Neural progenitor cell (in vitro differentiated cells): Measurements from ENCODE around the gene GPR50. TPM values are rescaled to one million over a fixed set of nuclear protein-coding genes. Genes with fewer than 3 reads are reported as not detected.
A peak's percentile ranks its signal among the peaks of the same experiment; 100 is the strongest.

Experiments
- DNase-seq: peaks from one replicate; pipeline ENCODE4 v3.0.0-alpha.2; 2016; ENCODE audit warnings: low spot score
- H2AFZ ChIP-seq: fragments of 200-600 bp; sonication (generic); replicated peaks from 2 replicates; pipeline ENCODE4 v1.6.1; 2016; ENCODE audit warnings: antibody characterized with exemption
- H3F3A ChIP-seq: fragments of 200-600 bp; sonication (generic); 2 replicates; pipeline ENCODE4 v1.6.1; 2016; ENCODE audit warnings: antibody characterized with exemption, low read depth
- H3K27ac ChIP-seq: fragments of 200-600 bp; sonication (generic); 2 replicates; pipeline ENCODE4 v1.5.1; 2016; ENCODE audit warnings: mild to moderate bottlenecking
- H3K27me3 ChIP-seq: fragments of 200-600 bp; sonication (generic); 2 replicates; pipeline ENCODE4 v1.6.1; 2016; ENCODE audit warnings: mild to moderate bottlenecking, moderate library complexity
- H3K36me3 ChIP-seq: fragments of 200-600 bp; sonication (generic); 2 replicates; pipeline ENCODE4 v1.5.1; 2016
- H3K4me1 ChIP-seq: fragments of 200-600 bp; sonication (generic); 2 replicates; pipeline ENCODE4 v1.6.1; 2016; ENCODE audit warnings: mixed run types
- H3K4me2 ChIP-seq: fragments of 200-600 bp; sonication (generic); 2 replicates; pipeline ENCODE4 v1.6.1; 2016
- H3K4me3 ChIP-seq: fragments of 200-600 bp; sonication (generic); 2 replicates; pipeline ENCODE4 v1.5.1; 2016
- H3K79me2 ChIP-seq: fragments of 200-600 bp; sonication (generic); 2 replicates; pipeline ENCODE4 v1.6.1; 2016; ENCODE audit warnings: low read depth
- H3K9ac ChIP-seq: fragments of 200-600 bp; sonication (generic); 2 replicates; pipeline ENCODE4 v1.6.1; 2016
- H3K9me3 ChIP-seq: fragments of 200-600 bp; sonication (generic); 2 replicates; pipeline ENCODE4 v1.5.1; 2016; ENCODE audit warnings: low read depth
- H4K20me1 ChIP-seq: fragments of 200-600 bp; sonication (generic); 2 replicates; pipeline ENCODE4 v1.6.1; 2016; ENCODE audit warnings: low read depth
- H3K27ac Mint-ChIP-seq: 3 replicates; pipeline ENCODE4 v1.8.0; 2021; ENCODE audit warnings: mixed read lengths
- H3K27me3 Mint-ChIP-seq: 2 replicates; pipeline ENCODE4 v1.8.0; 2022; ENCODE audit warnings: low read depth, mild to moderate bottlenecking, inconsistent platforms, moderate library complexity, mixed read lengths; ENCODE audit not compliant: insufficient read depth
- H3K36me3 Mint-ChIP-seq: 3 replicates; pipeline ENCODE4 v1.8.0; 2021; ENCODE audit warnings: mixed read lengths
- H3K4me1 Mint-ChIP-seq: 3 replicates; pipeline ENCODE4 v1.8.0; 2021; ENCODE audit warnings: mixed read lengths
- H3K4me3 Mint-ChIP-seq: 3 replicates; pipeline ENCODE4 v1.8.0; 2021; ENCODE audit warnings: mild to moderate bottlenecking, moderate library complexity, mixed read lengths
- H3K9me3 Mint-ChIP-seq: 3 replicates; pipeline ENCODE4 v1.8.0; 2020; ENCODE audit warnings: mixed read lengths
- CTCF ChIP-seq: fragments of 200-600 bp; sonication (generic); IDR thresholded peaks from 2 replicates; pipeline ENCODE4 v1.5.1; 2017; ENCODE audit warnings: antibody characterized with exemption, mild to moderate bottlenecking
- EZH2 ChIP-seq: fragments of 200-600 bp; sonication (generic); IDR thresholded peaks from 2 replicates; pipeline ENCODE4 v1.6.1; 2017; ENCODE audit warnings: antibody characterized with exemption, mild to moderate bottlenecking, moderate library complexity
- EZH2phosphoT487 ChIP-seq: fragments of 200-600 bp; sonication (generic); IDR thresholded peaks from 2 replicates; pipeline ENCODE4 v1.6.1; 2017; ENCODE audit warnings: antibody characterized with exemption
- total RNA-seq: library from RNA; depleted of rRNA; stranded (reverse); fragments of >200 nt; gene quantifications from 2 replicates; pipeline ENCODE4 v1.2.3, GENCODE V29; 2015; ENCODE audit warnings: low replicate concordance

GPR50 gene
- total RNA-seq, 1 donor from 2014 or later: 0.47 TPM

GRCh38 chrX:151174581-151175282, 1.7 kb upstream of the GPR50 start:
- DNase-seq: peak; percentile 68
- Mint-ChIP-seq H3K9me3 (peaks cover 13% of the 10 kb centered on the region), H3K27me3 (peaks cover 43% of the 10 kb centered on the region), H3K36me3 (no peaks in the 10 kb centered on the region), H3K4me3 (peak overlapping the region; percentile 86), H3K4me1 (peaks cover 12% of the 10 kb centered on the region), H3K27ac (no peak overlapping the region)
- H3K9ac ChIP-seq: no peak overlapping the region
- peak overlapping the region; percentile 85 for H3K4me2 ChIP-seq
- no peak for TF ChIP-seq EZH2phosphoT487
- TF ChIP-seq CTCF: peak; percentile 66
- TF ChIP-seq EZH2: peak; percentile 46
- peak overlapping the region; percentile 82 for H2AFZ ChIP-seq
- H3K27me3 ChIP-seq: peaks cover 77% of the 10 kb centered on the region
- H3K4me3 ChIP-seq: peak overlapping the region; percentile 51
- no peaks in the 10 kb centered on the region for H3F3A ChIP-seq
- H3K79me2 ChIP-seq: no peaks in the 10 kb centered on the region
- H4K20me1 ChIP-seq: no peaks in the 10 kb centered on the region
- H3K9me3 ChIP-seq: no peaks in the 10 kb centered on the region
- H3K36me3 ChIP-seq: no peaks in the 10 kb centered on the region
- peaks cover 6% of the 10 kb centered on the region for H3K4me1 ChIP-seq
- H3K27ac ChIP-seq: no peak overlapping the region

GRCh38 chrX:151175283-151176062, 911 bp upstream of the GPR50 start:
- Mint-ChIP-seq H3K36me3 (peaks cover 4% of the 10 kb centered on the region), H3K4me3 (peak overlapping the region; percentile 86), H3K9me3 (peaks cover 18% of the 10 kb centered on the region), H3K27me3 (peaks cover 41% of the 10 kb centered on the region), H3K27ac (no peak overlapping the region), H3K4me1 (peaks cover 12% of the 10 kb centered on the region)
- TF ChIP-seq EZH2: peak; percentile 38
- peak; percentile 41 for TF ChIP-seq EZH2phosphoT487
- TF ChIP-seq CTCF: no peak
- Histone ChIP-seq H2AFZ (peak overlapping the region; percentile 82), H3K36me3 (no peaks in the 10 kb centered on the region), H3K9me3 (no peaks in the 10 kb centered on the region), H3K79me2 (no peaks in the 10 kb centered on the region), H3K27ac (no peak overlapping the region), H3K27me3 (peaks cover 84% of the 10 kb centered on the region), H3F3A (no peaks in the 10 kb centered on the region), H3K9ac (no peak overlapping the region), H3K4me3 (peak overlapping the region; percentile 51), H3K4me2 (peak overlapping the region; percentile 85), H4K20me1 (no peaks in the 10 kb centered on the region), H3K4me1 (peaks cover 6% of the 10 kb centered on the region)
- peak; percentile 45 for DNase-seq

- Histone ChIP-seq H3K9me3 (no peaks in the 10 kb centered on the region), H3F3A (no peaks in the 10 kb centered on the region), H3K4me1 (peaks cover 6% of the 10 kb centered on the region), H4K20me1 (no peaks in the 10 kb centered on the region), H3K4me3 (peak overlapping the region; percentile 60), H3K36me3 (no peaks in the 10 kb centered on the region), H3K79me2 (no peaks in the 10 kb centered on the region), H3K27me3 (peaks cover 99% of the 10 kb centered on the region), H2AFZ (peak overlapping the region; percentile 63), H3K27ac (no peak overlapping the region), H3K9ac (no peak overlapping the region), H3K4me2 (peak overlapping the region; percentile 74)
- no peak overlapping the region for H3K27ac Mint-ChIP-seq
- peak; percentile 63 for DNase-seq
- peaks cover 28% of the 10 kb centered on the region for H3K9me3 Mint-ChIP-seq
- peak overlapping the region; percentile 80 for H3K4me3 Mint-ChIP-seq
- H3K4me1 Mint-ChIP-seq: peaks cover 12% of the 10 kb centered on the region
- peaks cover 40% of the 10 kb centered on the region for H3K27me3 Mint-ChIP-seq
- peaks cover 11% of the 10 kb centered on the region for H3K36me3 Mint-ChIP-seq
- TF ChIP-seq EZH2phosphoT487 (peak; percentile 73), EZH2 (peak; percentile 46), CTCF (no peak)
Measured at GRCh38 chrX:151177141-151178027, 1.0 kb downstream of the GPR50 start.
